SK-N-SH (cell line): Measurements from ENCODE around the gene DDAH2.

ENCODE experiments used
- CTCF ChIP-seq: fragments of 200-600 bp; sonication (generic); IDR thresholded peaks from 2 replicates; pipeline ENCODE4 v1.6.1; 2017; ENCODE audit warnings: antibody characterized with exemption, mild to moderate bottlenecking, moderate library complexity
- FOSL2 ChIP-seq: IDR thresholded peaks from 2 replicates; pipeline ENCODE4 v1.4.0; 2012; ENCODE audit warnings: low read depth, mild to moderate bottlenecking, moderate library complexity, borderline replicate concordance
- FOXM1 ChIP-seq: IDR thresholded peaks from 2 replicates; pipeline ENCODE4 v1.4.0; 2012; ENCODE audit warnings: low read depth, mild to moderate bottlenecking
- MXI1 ChIP-seq: IDR thresholded peaks from 2 replicates; pipeline ENCODE4 v1.6.1; 2012; ENCODE audit warnings: mild to moderate bottlenecking, low read depth, low read length, improper control_type of control experiment
- POLR2AphosphoS5 ChIP-seq: IDR thresholded peaks from 2 replicates; pipeline ENCODE4 v1.6.1; 2012; ENCODE audit warnings: low read depth, low read length
- RFX5 ChIP-seq: IDR thresholded peaks from 2 replicates; pipeline ENCODE4 v1.6.1; 2012; ENCODE audit warnings: mild to moderate bottlenecking, improper control_type of control experiment, low read length
- SMC3 ChIP-seq: IDR thresholded peaks from 2 replicates; pipeline ENCODE4 v1.6.1; 2012; ENCODE audit warnings: low read depth, low read length, improper control_type of control experiment
- TAF1 ChIP-seq: IDR thresholded peaks from 2 replicates; pipeline ENCODE4 v1.6.1; 2012; ENCODE audit warnings: low read depth, mild to moderate bottlenecking, low read length, moderate library complexity, borderline replicate concordance
- TCF12 ChIP-seq: IDR thresholded peaks from 2 replicates; pipeline ENCODE4 v1.4.0; 2012
- USF2 ChIP-seq: fragments of 150-350 bp; IDR thresholded peaks from 2 replicates; pipeline ENCODE4 v1.6.1; 2017; ENCODE audit warnings: antibody characterized with exemption, low read length, low read depth, borderline replicate concordance
- YY1 ChIP-seq: IDR thresholded peaks from 2 replicates; pipeline ENCODE4 v1.4.0; 2012; ENCODE audit warnings: low read depth, mild to moderate bottlenecking

GRCh38 chr6:31710523-31711219 is 18.4 kb downstream of the DDAH2 start:
- TF ChIP-seq CTCF (no peak), POLR2AphosphoS5 (no peak), YY1 (no peak), MXI1 (no peak), TCF12 (no peak), FOXM1 (no peak), TAF1 (no peak), USF2 (no peak), SMC3 (no peak), FOSL2 (no peak), RFX5 (no peak)
